Muscle layer of duodenum (tissue), 2 donors: Measurements from ENCODE around the gene PLPP3.

Source experiments
- H3K27ac ChIP-seq: one replicate; pipeline ENCODE4 v1.7.0; 2013; ENCODE audit warnings: mild to moderate bottlenecking, low read length
- H3K27me3 ChIP-seq: one replicate; pipeline ENCODE4 v1.7.0; 2013; ENCODE audit warnings: low read depth, mild to moderate bottlenecking, control low read depth, low read length
- H3K36me3 ChIP-seq, 2 donors: one replicate each; pipeline ENCODE4 v1.7.0; 2013; ENCODE audit warnings: low read length in 2 of 2, control low read depth in 1 of 2, mild to moderate bottlenecking in 1 of 2; ENCODE audit not compliant: insufficient read depth in 2 of 2, control insufficient read depth in 1 of 2
- H3K4me1 ChIP-seq, 2 donors: one replicate each; pipeline ENCODE4 v1.7.0; 2013; ENCODE audit warnings: low read length in 2 of 2, mild to moderate bottlenecking in 2 of 2, control low read depth in 1 of 2, moderate library complexity in 1 of 2; ENCODE audit not compliant: insufficient read depth in 2 of 2, control insufficient read depth in 1 of 2
- H3K4me3 ChIP-seq, 2 donors: one replicate each; pipeline ENCODE4 v1.7.0; 2013; ENCODE audit warnings: low read length in 2 of 2, low read depth in 1 of 2, mild to moderate bottlenecking in 1 of 2
- H3K9me3 ChIP-seq, 2 donors: one replicate each; pipeline ENCODE4 v1.7.0; 2013; ENCODE audit warnings: low read length in 2 of 2, control low read depth in 1 of 2, mild to moderate bottlenecking in 1 of 2; ENCODE audit not compliant: control insufficient read depth in 1 of 2
- donor health status: healthy.

The PLPP3 gene

GRCh38 chr1:56533197-56533596 is 46.2 kb downstream of the PLPP3 start:
- H3K9me3 ChIP-seq: no peaks in the 10 kb centered on the region
- no peak overlapping the region for H3K27ac ChIP-seq
- H3K4me3 ChIP-seq: no peak overlapping the region
- no peaks in the 10 kb centered on the region for H3K27me3 ChIP-seq
- peaks cover 24% of the 10 kb centered on the region in 2 donors for H3K36me3 ChIP-seq
- H3K4me1 ChIP-seq: peaks cover 2 to 5% of the 10 kb centered on the region in 2 donors

GRCh38 chr1:56532350-56532683 is 47.0 kb downstream of the PLPP3 start:
- Histone ChIP-seq H3K27ac (no peak overlapping the region), H3K36me3 (peaks cover 24% of the 10 kb centered on the region in 2 donors)

GRCh38 chr1:56531624-56532349 is 47.6 kb downstream of the PLPP3 start:
- Histone ChIP-seq H3K4me1 (peaks cover 11 to 13% of the 10 kb centered on the region in 2 donors), H3K36me3 (peaks cover 23% of the 10 kb centered on the region in 2 donors), H3K4me3 (no peak overlapping the region), H3K27ac (no peak overlapping the region), H3K9me3 (no peaks in the 10 kb centered on the region), H3K27me3 (no peaks in the 10 kb centered on the region)

More at GRCh38 chr1:56532350-56532683, 47.0 kb downstream of the PLPP3 start:
- H3K9me3 ChIP-seq: no peaks in the 10 kb centered on the region
- H3K27me3 ChIP-seq: no peaks in the 10 kb centered on the region
- H3K4me3 ChIP-seq: no peak overlapping the region
- H3K4me1 ChIP-seq: peaks cover 8% of the 10 kb centered on the region in 2 donors

- Histone ChIP-seq H3K4me1 (peaks cover 19 to 21% of the 10 kb centered on the region in 2 donors), H3K27ac (no peak overlapping the region), H3K9me3 (no peaks in the 10 kb centered on the region), H3K4me3 (no peak overlapping the region), H3K36me3 (peaks cover 10 to 12% of the 10 kb centered on the region in 2 donors), H3K27me3 (no peaks in the 10 kb centered on the region)
These were observed 49.6 kb downstream of the PLPP3 start for GRCh38 chr1:56529801-56530200.

GRCh38 chr1:56527548-56528302 is 51.6 kb downstream of the PLPP3 start:
- no peaks in the 10 kb centered on the region for H3K9me3 ChIP-seq
- H3K4me1 ChIP-seq: peaks cover 15 to 21% of the 10 kb centered on the region in 2 donors
- H3K36me3 ChIP-seq: peaks cover 8 to 12% of the 10 kb centered on the region in 2 donors
- no peaks in the 10 kb centered on the region for H3K27me3 ChIP-seq
- no peak overlapping the region for H3K4me3 ChIP-seq
- no peak overlapping the region for H3K27ac ChIP-seq

GRCh38 chr1:56526571-56527174 is 52.7 kb downstream of the PLPP3 start:
- peaks cover 8 to 12% of the 10 kb centered on the region in 2 donors for H3K36me3 ChIP-seq
- H3K27ac ChIP-seq: no peak overlapping the region
- H3K4me1 ChIP-seq: peaks cover 15 to 21% of the 10 kb centered on the region in 2 donors
- H3K4me3 ChIP-seq: no peak overlapping the region
- H3K27me3 ChIP-seq: no peaks in the 10 kb centered on the region
- H3K9me3 ChIP-seq: no peaks in the 10 kb centered on the region

- Histone ChIP-seq H3K36me3 (peaks cover 8 to 15% of the 10 kb centered on the region in 2 donors), H3K27ac (no peak overlapping the region), H3K4me3 (no peak overlapping the region), H3K4me1 (peaks cover 15 to 21% of the 10 kb centered on the region in 2 donors), H3K27me3 (no peaks in the 10 kb centered on the region), H3K9me3 (no peaks in the 10 kb centered on the region)
These were observed 53.8 kb downstream of the PLPP3 start for GRCh38 chr1:56525489-56526041.

- Histone ChIP-seq H3K27ac (no peak overlapping the region), H3K4me3 (no peak overlapping the region), H3K27me3 (no peaks in the 10 kb centered on the region), H3K4me1 (peaks cover 15 to 21% of the 10 kb centered on the region in 2 donors), H3K36me3 (peaks cover 15 to 17% of the 10 kb centered on the region in 2 donors), H3K9me3 (no peaks in the 10 kb centered on the region)
These were observed 55.1 kb downstream of the PLPP3 start for GRCh38 chr1:56524263-56524662.

- Histone ChIP-seq H3K36me3 (peaks cover 15 to 23% of the 10 kb centered on the region in 2 donors), H3K4me3 (no peak overlapping the region), H3K9me3 (no peaks in the 10 kb centered on the region), H3K4me1 (peaks cover 14 to 15% of the 10 kb centered on the region in 2 donors), H3K27ac (no peak overlapping the region), H3K27me3 (no peaks in the 10 kb centered on the region)
These were observed 56.7 kb downstream of the PLPP3 start for GRCh38 chr1:56522680-56523079.

- Histone ChIP-seq H3K4me1 (no peaks in the 10 kb centered on the region), H3K27me3 (no peaks in the 10 kb centered on the region), H3K36me3 (peaks cover 24 to 27% of the 10 kb centered on the region in 2 donors), H3K9me3 (no peaks in the 10 kb centered on the region), H3K27ac (no peak overlapping the region), H3K4me3 (no peak overlapping the region)
These were observed 59.3 kb downstream of the PLPP3 start for GRCh38 chr1:56520016-56520601.
